COLO668 (cell line): ENCODE measurements around the gene BICDL1.

Source experiments
- DNase-seq: peaks from one replicate; lab custom pipeline; 2025; ENCODE audit not compliant: unreplicated experiment; lab: John Stamatoyannopoulos, UW

The BICDL1 gene

GRCh38 chr12:120049426-120049825 lies 60.4 kb downstream of the BICDL1 start:
- no peak for DNase-seq

- no peak for DNase-seq
These were observed 62.5 kb downstream of the BICDL1 start for GRCh38 chr12:120051535-120051934.

GRCh38 chr12:120054293-120054692 lies 65.3 kb downstream of the BICDL1 start:
- DNase-seq, result no peak

DNA sequence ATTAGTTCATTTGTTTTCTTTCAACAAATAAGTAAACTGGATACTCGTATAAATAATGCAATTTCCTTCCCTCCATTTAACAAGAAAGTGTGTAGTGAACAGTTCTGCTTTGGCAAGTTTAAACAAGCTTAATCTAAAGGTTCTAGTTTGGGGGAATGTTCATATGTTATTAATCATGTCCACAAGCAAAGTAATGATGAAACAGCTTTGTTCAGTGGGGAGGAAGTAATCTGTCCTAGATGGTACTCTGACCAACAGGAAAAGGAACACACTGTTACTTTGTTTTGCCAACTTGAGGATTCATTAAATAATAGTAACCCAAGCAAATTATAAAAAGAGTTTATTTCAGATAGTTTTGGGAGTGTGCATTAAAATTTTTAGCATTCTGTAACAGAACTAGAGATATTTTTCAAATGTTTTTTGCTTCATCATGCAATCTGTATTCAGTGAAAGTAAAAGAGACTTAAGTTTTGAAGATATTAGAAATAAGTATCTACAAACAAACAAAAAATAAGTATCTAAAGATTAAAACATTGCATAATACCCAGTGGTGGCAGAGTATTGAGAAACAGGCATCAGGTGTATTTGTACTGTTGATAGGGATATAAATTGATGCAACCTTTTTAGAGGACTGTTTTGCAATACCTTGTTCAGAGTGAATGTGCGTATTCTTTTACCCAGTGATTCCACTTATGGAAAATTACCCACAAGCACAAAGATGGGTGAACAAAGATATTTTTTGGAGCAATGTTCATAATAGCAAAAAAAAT lies 66.4 kb downstream of the BICDL1 start:
- DNase-seq, result no peak

GRCh38 chr12:120056739-120057138 lies 67.7 kb downstream of the BICDL1 start:
- DNase-seq, result no peak

DNA sequence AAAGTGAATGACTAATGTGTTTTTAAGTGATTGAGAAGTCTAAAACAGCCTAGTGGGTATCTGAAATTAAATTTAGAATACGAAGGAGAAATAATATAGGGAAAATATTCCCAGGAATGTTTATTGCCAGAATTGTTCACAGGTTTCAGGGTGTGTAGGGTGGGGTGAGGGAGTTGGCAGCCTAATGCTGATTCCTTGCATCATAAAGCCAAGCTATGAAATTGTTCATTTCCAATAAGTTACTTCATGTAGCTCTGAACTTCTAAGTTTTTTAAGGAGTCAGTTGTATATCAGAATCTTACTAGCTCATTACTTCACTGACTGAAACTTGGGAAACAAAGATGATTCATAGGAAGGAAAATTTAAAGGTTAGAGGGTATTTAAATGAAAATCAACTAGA lies 71.2 kb downstream of the BICDL1 start:
- no peak for DNase-seq

- DNase-seq, result no peak
These were observed 71.7 kb downstream of the BICDL1 start for GRCh38 chr12:120060717-120061116.

- DNase-seq, result no peak
These were observed 72.7 kb downstream of the BICDL1 start for GRCh38 chr12:120061575-120062214.

DNA sequence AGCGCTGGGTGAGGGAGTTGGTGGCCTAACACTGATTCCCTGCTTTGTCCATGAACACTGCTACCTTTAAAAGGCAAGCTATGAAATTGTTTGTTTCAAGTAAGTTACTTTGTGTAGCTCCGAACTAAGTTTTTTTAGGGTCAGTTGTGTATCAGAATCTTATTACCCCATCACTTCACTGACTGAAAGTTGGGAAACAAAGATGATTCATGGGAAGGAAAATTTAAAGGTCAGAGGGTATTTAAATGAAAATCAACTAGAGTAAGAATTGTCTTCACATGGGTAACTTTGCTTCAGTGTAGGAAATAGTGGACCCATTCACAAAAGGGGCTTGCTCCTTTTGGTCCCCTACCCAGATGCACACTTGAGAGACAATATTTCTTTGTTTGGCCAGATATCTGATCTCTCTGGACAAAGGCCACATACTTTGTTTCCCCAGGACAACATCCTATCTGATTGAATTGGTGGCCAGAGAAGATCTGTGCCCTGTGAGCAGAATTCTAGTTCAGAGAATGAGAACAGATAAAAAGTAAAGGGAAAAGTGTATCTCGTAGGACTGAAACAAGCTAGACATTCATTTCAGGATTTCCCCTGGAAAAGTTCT lies 74.0 kb downstream of the BICDL1 start:
- no peak for DNase-seq

DNA sequence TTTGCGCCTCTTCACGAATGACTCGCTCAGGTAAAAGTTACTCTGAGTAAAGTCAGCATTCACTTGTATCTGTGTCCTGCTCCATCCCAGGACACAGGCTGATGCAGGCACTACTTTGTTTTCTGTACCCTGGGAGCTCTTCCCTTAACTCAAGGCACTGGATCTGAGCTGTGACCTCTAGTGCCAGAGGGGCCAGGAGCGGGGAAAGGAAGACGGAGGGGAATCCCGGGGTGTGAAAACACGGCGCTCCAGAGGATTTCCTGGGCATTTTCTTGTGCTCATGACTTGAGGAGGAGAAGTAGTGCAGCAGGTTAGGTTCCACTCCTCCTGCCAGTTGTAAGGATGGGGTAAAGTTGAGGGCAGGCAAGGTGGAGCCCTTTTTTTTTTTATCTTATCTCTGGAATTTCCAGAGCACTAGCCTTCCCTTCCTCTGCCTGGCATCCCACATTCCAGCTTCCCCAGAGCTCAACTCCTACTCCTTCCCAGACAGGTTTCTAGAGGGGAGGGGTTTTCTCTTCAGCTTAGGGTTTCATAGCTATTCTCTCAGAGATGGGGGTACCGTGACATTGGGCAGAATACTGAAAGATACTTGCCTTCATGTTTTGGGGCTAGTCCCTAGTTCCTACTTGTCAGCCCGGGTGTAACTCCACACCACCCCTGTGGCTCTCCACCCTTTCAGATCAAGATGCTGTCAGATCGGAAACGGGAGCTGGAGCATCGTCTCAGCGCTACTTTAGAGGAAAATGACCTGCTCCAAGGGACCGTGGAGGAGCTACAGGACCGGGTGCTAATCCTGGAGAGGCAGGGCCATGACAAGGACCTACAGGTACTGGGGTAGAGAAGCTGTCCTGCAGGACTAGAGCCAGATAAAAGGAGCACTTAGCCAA lies 75.3 kb downstream of the BICDL1 start:
- DNase-seq, result no peak

GRCh38 chr12:120065472-120065871 lies 76.4 kb downstream of the BICDL1 start:
- no peak for DNase-seq

GRCh38 chr12:120066341-120066740 lies 77.3 kb downstream of the BICDL1 start:
- no peak for DNase-seq

DNA sequence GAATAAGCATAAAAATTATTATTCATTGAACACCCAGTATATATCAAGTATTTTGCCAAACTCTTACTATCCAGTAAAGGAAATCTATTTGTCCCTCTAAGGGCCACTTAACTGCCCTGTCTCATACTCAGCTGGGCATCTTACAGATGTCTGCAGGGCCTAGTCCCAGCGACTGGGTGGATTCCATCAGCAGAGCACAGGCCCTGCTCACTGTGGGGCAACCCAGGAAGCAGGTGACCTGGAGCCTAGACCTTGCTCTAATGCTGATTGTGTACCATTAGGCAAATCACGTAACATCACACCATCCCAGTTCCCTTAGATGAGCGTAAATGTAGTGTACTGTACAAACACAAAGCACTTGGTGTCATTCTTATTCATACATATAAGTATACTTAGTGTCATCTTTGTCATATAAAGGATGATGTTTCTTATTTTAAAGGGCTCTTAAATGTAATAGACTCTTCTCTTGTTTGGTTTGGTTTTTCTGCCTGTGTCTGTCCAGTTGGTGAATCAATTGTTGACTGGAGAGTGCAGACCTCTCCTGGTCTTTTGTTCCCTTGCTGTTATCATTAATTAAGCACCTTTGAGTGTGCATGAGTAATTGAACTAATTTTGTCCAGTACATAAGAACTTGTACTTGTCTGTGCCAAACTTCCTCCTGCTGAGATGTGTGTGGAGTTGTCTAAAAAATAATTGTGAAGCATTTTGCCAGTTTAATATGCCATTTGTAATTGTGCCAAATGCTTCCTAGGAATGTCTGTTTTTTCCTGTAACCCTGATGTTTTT lies 78.2 kb downstream of the BICDL1 start:
- DNase-seq, result peak; percentile 41

- no peak for DNase-seq
These were observed 78.9 kb downstream of the BICDL1 start for GRCh38 chr12:120067901-120068300.

- no peak for DNase-seq
These were observed 80.2 kb downstream of the BICDL1 start for GRCh38 chr12:120069278-120069677.

- no peak for DNase-seq
These were observed 82.5 kb downstream of the BICDL1 start for GRCh38 chr12:120071493-120072020.

DNA sequence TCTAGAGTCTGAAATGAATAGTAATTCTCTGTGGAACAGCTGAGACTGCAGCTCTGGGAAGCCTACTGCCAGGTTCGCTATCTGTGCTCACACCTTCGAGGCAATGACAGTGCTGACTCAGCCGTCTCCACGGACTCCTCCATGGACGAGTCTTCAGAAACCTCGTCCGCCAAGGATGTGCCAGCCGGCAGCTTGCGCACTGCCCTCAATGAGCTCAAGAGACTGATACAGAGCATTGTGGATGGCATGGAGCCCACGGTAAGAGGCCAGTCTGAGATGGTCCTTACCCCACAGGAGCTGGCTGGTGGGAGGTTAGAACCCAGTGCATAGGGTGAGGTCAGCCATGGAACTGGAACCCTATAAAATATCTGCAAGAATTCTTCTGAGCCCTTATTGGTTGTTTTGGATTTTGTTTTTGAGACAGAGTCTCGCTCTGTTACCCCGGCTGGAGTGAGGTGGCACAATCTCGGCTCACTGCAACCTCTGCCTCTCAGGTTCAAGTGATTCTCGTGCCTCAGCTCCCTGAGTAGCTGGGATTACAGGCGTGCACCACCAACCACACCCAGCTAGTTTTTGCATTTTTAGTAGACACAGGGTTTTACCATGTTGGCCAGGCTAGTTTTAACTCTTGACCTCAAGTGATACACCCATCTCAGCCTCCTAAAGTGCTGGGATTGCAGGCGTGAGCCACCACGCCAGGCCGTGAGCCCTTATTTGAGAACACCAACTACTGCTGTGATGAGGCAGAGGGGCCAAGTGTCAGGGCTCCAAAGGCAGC lies 83.6 kb downstream of the BICDL1 start:
- no peak for DNase-seq

DNA sequence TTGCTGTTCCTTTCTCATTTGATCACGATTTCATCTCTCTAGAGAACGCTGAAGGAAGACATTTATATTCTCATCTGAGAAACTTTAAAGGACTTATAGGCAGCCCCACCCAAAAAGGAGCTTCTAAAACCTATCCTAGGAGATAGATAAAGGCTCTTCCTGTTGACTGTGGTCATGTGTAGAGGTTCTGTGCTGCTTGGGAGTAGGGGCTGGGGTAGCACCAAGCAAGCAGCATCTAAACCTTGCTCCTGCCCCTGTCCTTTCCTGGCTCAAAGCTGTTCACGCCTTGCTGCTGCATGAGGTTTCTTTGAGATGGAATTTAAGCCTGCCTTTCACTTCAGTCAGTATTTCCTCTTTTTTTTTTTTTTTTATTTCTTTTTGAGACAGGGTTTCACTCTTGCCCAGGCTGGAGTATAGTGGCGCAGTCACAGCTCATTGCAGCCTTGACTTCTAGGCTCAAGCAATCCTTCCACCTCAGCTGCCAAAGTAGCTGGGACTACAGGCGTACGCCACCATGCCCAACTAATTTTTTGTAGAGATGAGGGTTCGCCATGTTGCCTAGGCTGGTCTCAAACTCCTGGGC lies 86.1 kb downstream of the BICDL1 start:
- DNase-seq, result no peak

DNA sequence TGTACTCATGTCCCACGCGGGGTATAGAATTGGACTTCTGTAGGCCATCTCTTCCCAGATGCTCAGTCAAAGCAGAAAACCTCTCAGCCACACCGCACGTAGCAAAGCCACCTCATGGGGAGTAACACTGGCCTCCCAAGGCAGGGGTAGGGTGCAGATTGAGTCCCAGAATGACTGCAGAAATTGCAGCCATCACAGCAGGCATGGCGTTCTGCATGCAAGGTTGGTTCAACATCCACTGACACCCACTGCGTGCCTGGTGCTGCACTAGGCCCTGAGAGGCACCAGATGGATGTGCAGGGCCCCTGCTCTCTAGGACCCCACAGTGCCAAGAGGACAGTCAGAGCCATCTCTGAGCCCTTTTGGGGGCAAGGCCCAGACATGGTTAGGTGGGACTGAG lies 87.6 kb downstream of the BICDL1 start:
- no peak for DNase-seq
